GM12878 (cell line): ENCODE measurements around the gene SHC1. TPM values are rescaled to one million over a fixed set of nuclear protein-coding genes. Genes with fewer than 3 reads are reported as not detected.

ENCODE experiments used
- CHD2 ChIP-seq: IDR thresholded peaks from 2 replicates; pipeline ENCODE4 v1.6.1; 2011; ENCODE audit warnings: low read depth, low read length, improper control_type of control experiment, borderline replicate concordance
- EED ChIP-seq: sonication (generic); IDR thresholded peaks from 2 replicates; pipeline ENCODE4 v1.6.1; 2016; ENCODE audit warnings: antibody characterized with exemption, low read depth
- EGR1 ChIP-seq, 2 experiments: IDR thresholded peaks; 1 replicate in 1 of 2; 2 replicates in 1 of 2; pipeline ENCODE4 v1.6.1; 2011 to 2012; ENCODE audit warnings: low read depth in 2 of 2, low read length in 2 of 2, borderline replicate concordance in 1 of 2, mild to moderate bottlenecking in 1 of 2, moderate library complexity in 1 of 2
- HCFC1 ChIP-seq: fragments of 150-350 bp; IDR thresholded peaks from 2 replicates; pipeline ENCODE4 v1.6.1; 2014; ENCODE audit warnings: low read length
- IKZF2 ChIP-seq, 2 experiments: fragments of 450-650 bp; IDR thresholded peaks; 2 replicates each; pipeline ENCODE4 v1.6.1; 2017; ENCODE audit warnings: mild to moderate bottlenecking in 2 of 2, moderate library complexity in 2 of 2
- KAT2A ChIP-seq: conservative IDR thresholded peaks from 2 replicates; pipeline ENCODE4 v1.6.1; 2011; ENCODE audit warnings: low read depth, low read length; ENCODE audit not compliant: control insufficient read depth
- KDM1A ChIP-seq: fragments of 200-600 bp; sonication (generic); IDR thresholded peaks from 2 replicates; pipeline ENCODE4 v1.6.1; 2016; ENCODE audit warnings: borderline replicate concordance
- MXI1 ChIP-seq: fragments of 150-350 bp; IDR thresholded peaks from 2 replicates; pipeline ENCODE4 v1.6.1; 2011; ENCODE audit warnings: low read depth, mild to moderate bottlenecking, inconsistent platforms, low read length, improper control_type of control experiment
- NR2F1 ChIP-seq: fragments of 450-650 bp; conservative IDR thresholded peaks from 2 replicates; pipeline ENCODE4 v1.6.1; 2017; ENCODE audit warnings: mild to moderate bottlenecking
- PML ChIP-seq: IDR thresholded peaks from 2 replicates; pipeline ENCODE4 v1.6.1; 2012; ENCODE audit warnings: low read length, inconsistent platforms
- POLR2A ChIP-seq: IDR thresholded peaks from 2 replicates; pipeline ENCODE4 v1.6.1; 2011; ENCODE audit warnings: low read depth, mild to moderate bottlenecking, low read length
- POU2F2 ChIP-seq: IDR thresholded peaks from 3 replicates; pipeline ENCODE4 v1.6.1; 2011; ENCODE audit warnings: low read depth, mild to moderate bottlenecking, low read length, borderline replicate concordance
- RAD21 ChIP-seq: IDR thresholded peaks from 2 replicates; pipeline ENCODE4 v1.6.1; 2011; ENCODE audit warnings: mild to moderate bottlenecking, low read depth, low read length, moderate library complexity; ENCODE audit not compliant: insufficient read depth
- RUNX3 ChIP-seq: IDR thresholded peaks from 2 replicates; pipeline ENCODE4 v1.6.1; 2012; ENCODE audit warnings: low read length, inconsistent platforms
- SIN3A ChIP-seq: IDR thresholded peaks from 2 replicates; pipeline ENCODE4 v1.6.1; 2012; ENCODE audit warnings: low read depth, low read length, improper control_type of control experiment
- YY1 ChIP-seq: IDR thresholded peaks from 2 replicates; pipeline ENCODE4 v1.6.1; 2011; ENCODE audit warnings: low read depth, mild to moderate bottlenecking, low read length
- polyA plus RNA-seq, 11 experiments: library from polyadenylated mRNA; depleted of rRNA in 4 of 11; unstranded in 6 of 11; stranded (reverse) in 5 of 11; fragments of >200 nt; fragmentation: Nextera tagmentation in 4 of 11; fragmentation: Illumina TruSeq in 1 of 11; extraction: Ambion mirVana in 4 of 11; extraction: Trizol in 1 of 11; gene quantifications; 1 replicate in 1 of 11; 2 replicates in 10 of 11; pipeline versions ENCODE4 v1.2.1 to v1.2.3, GENCODE V29; 2011 to 2016; ENCODE audit warnings: inconsistent platforms in 2 of 11, missing spikeins in 2 of 11, low read depth in 1 of 11
- total RNA-seq, 4 experiments: library from RNA; depleted of rRNA in 3 of 4; stranded (reverse); fragments of >200 nt in 3 of 4; fragmentation: Illumina TruSeq in 1 of 4; extraction: Trizol in 1 of 4; gene quantifications; 2 replicates each; pipeline versions ENCODE4 v1.2.1 to v1.2.3, GENCODE V29; 2013 to 2021
- TF ChIP-seq, protein P1 (sequence below): fragments of 450-650 bp; IDR thresholded peaks from 2 replicates; pipeline ENCODE4 v1.6.1; 2016; ENCODE audit warnings: mild to moderate bottlenecking
- TF ChIP-seq, protein P2 (sequence below): fragments of 450-650 bp; conservative IDR thresholded peaks from 2 replicates; pipeline ENCODE4 v1.6.1; 2017; ENCODE audit warnings: mild to moderate bottlenecking, moderate library complexity
- TF ChIP-seq, protein P3 (sequence below): fragments of 450-650 bp; IDR thresholded peaks from 2 replicates; pipeline ENCODE4 v1.6.1; 2017; ENCODE audit warnings: low read depth, mild to moderate bottlenecking, moderate library complexity

Gene SHC1
- total and polyA plus RNA-seq, 10 of the 15 experiments (the other 5 are each of a cell fraction or from before 2014, with no cell fraction given), result 2.6 to 49.3 (median 25.2) TPM

DNA sequence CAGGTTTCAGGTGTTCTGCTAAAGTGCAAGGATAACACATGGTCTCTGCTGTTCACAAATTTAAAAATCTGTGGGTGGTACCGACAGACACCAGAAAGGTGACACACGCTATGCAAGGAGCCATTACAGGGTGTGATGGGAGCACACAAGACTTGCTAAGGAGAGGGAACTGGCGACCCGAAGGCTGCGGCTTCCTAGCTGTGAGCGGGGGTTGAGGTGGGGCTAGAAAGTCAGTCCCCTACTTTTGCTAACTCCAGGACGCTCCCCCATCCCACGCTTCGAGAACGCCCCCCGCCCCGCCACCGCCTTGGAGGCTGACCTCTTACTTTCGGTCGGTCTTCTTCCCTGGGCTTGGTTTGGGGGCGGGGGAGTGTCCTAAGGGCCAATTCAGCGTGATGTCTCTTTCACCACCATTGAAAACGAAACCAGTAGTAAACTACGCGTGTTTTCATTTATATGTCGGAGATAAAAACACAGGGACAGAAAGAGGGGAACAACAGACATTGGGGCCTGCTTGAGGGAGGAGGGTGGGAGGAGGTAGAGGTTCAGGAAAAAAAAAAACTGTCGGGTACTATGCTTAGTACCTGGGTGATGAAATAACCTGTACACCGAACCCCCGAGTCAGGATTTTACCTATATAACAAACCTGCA, 5.0 kb upstream of the SHC1 start (continued):
- TF ChIP-seq, protein P1, sequence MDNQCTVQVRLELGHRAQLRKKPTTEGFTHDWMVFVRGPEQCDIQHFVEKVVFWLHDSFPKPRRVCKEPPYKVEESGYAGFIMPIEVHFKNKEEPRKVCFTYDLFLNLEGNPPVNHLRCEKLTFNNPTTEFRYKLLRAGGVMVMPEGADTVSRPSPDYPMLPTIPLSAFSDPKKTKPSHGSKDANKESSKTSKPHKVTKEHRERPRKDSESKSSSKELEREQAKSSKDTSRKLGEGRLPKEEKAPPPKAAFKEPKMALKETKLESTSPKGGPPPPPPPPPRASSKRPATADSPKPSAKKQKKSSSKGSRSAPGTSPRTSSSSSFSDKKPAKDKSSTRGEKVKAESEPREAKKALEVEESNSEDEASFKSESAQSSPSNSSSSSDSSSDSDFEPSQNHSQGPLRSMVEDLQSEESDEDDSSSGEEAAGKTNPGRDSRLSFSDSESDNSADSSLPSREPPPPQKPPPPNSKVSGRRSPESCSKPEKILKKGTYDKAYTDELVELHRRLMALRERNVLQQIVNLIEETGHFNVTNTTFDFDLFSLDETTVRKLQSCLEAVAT, result no peak; the same call in 1 of the 2 replicates
- TF ChIP-seq KDM1A, result no peak
- TF ChIP-seq HCFC1, result 0 out of 2 replicates have a peak, but pooled peaks have one; percentile 7
- TF ChIP-seq NR2F1, result peak; percentile 89
- no peak for TF ChIP-seq KAT2A
- 0 out of 2 replicates have a peak, but pooled peaks have one; percentile 47 for TF ChIP-seq CHD2
- TF ChIP-seq EGR1 (IDR thresholded peaks at IDR 0.05; ENCODE audit: borderline replicate concordance in 1 of 2, low read depth in 2 of 2, low read length in 2 of 2), result peak in 1 of 2 experiments; percentile 74; a peak in 2 of 3 replicates
- TF ChIP-seq, protein P2, sequence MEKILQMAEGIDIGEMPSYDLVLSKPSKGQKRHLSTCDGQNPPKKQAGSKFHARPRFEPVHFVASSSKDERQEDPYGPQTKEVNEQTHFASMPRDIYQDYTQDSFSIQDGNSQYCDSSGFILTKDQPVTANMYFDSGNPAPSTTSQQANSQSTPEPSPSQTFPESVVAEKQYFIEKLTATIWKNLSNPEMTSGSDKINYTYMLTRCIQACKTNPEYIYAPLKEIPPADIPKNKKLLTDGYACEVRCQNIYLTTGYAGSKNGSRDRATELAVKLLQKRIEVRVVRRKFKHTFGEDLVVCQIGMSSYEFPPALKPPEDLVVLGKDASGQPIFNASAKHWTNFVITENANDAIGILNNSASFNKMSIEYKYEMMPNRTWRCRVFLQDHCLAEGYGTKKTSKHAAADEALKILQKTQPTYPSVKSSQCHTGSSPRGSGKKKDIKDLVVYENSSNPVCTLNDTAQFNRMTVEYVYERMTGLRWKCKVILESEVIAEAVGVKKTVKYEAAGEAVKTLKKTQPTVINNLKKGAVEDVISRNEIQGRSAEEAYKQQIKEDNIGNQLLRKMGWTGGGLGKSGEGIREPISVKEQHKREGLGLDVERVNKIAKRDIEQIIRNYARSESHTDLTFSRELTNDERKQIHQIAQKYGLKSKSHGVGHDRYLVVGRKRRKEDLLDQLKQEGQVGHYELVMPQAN, result peak; percentile 39; the same call in 1 of the 2 replicates
- TF ChIP-seq EED, result peak; percentile 38; the same call in 1 of the 2 replicates
- peak; percentile 60; the same call in 1 of the 2 replicates for TF ChIP-seq YY1
- 0 out of 2 replicates have a peak, but pooled peaks have one; percentile 6 for TF ChIP-seq PML
- TF ChIP-seq RUNX3, result peak; percentile 31; the same call in 1 of the 2 replicates
- TF ChIP-seq, protein P3, sequence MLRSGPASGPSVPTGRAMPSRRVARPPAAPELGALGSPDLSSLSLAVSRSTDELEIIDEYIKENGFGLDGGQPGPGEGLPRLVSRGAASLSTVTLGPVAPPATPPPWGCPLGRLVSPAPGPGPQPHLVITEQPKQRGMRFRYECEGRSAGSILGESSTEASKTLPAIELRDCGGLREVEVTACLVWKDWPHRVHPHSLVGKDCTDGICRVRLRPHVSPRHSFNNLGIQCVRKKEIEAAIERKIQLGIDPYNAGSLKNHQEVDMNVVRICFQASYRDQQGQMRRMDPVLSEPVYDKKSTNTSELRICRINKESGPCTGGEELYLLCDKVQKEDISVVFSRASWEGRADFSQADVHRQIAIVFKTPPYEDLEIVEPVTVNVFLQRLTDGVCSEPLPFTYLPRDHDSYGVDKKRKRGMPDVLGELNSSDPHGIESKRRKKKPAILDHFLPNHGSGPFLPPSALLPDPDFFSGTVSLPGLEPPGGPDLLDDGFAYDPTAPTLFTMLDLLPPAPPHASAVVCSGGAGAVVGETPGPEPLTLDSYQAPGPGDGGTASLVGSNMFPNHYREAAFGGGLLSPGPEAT, result peak; percentile 29; the same call in 1 of the 2 replicates
- no peak for TF ChIP-seq RAD21
- TF ChIP-seq MXI1, result peak; percentile 83; the same call in 1 of the 2 replicates
- peak; percentile 63 for TF ChIP-seq SIN3A
- TF ChIP-seq IKZF2 (IDR thresholded peaks at IDR 0.05), result peak; percentile 48 to 49; a peak in 2 of 4 replicates
- TF ChIP-seq POLR2A, result 0 out of 2 replicates have a peak, but pooled peaks have one; percentile 22
- TF ChIP-seq POU2F2, result no peak
